ENCODE measurements around the gene HNF1B.

The HNF1B gene

DNA sequence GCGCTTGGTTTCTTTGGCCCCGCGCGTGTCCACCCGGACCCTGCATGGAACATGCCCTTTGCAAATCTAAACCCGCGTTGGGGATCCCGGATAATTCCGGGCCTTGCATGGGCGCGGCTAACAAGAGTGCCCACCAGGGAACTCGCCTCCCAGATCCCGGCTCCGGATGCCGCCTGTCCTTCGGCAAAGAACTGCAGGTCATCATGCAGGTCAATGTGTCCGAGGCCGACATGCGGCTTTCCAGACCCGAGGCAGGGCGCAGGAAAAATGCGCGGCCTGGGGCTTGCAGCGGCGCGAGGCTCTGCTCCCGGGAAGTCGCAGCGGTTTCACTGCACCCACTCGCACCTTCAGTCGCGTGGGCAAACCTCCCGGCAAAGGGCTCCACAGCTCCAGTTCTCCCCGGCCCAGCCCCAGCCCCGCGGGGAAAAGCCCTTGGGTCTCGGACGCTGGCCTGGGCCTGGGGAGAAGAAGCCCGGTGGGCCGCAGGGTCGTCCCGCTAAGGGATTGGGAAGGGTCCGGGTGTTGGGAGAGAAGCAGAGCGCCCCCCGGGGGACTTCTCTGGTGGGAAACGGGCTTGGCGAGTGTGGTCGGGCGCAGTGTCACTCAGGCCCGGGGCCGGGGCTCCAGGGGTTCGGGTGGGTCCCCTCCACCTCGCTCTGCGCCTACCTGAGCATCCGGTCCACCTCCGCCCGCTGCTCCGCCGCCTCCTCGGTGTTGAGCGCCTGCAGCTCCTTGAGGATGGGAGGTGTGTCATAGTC lies 805 bp downstream of the HNF1B start:
- ATAC-seq, result no peak
- TF ChIP-seq TOX (CRISPR knock-in tag; IDR thresholded peaks at IDR 0.05; ENCODE audit: borderline replicate concordance) (no peak), ESRRG (CRISPR knock-in tag; IDR thresholded peaks at IDR 0.05) (no peak), ZNF70 (CRISPR knock-in tag; IDR thresholded peaks at IDR 0.05) (no peak), RARB (CRISPR knock-in tag; IDR thresholded peaks at IDR 0.05) (no peak), ZNF8 (CRISPR knock-in tag; IDR thresholded peaks at IDR 0.05) (no peak), PPARA (CRISPR knock-in tag; IDR thresholded peaks at IDR 0.05; ENCODE audit: borderline replicate concordance) (no peak), GLIS3 (CRISPR knock-in tag; IDR thresholded peaks at IDR 0.05) (no peak), ZNF565 (CRISPR knock-in tag; conservative IDR thresholded peaks at IDR 0.05; ENCODE audit: low read depth) (no peak), ZC3H10 (CRISPR knock-in tag; IDR thresholded peaks at IDR 0.05) (no peak), SNAI2 (CRISPR knock-in tag; IDR thresholded peaks at IDR 0.05) (no peak), TCF4 (CRISPR knock-in tag; IDR thresholded peaks at IDR 0.05; ENCODE audit: borderline replicate concordance) (no peak), ISL1 (CRISPR knock-in tag; IDR thresholded peaks at IDR 0.05) (no peak), OSR1 (CRISPR knock-in tag; IDR thresholded peaks at IDR 0.05) (no peak), ZFP30 (CRISPR knock-in tag; IDR thresholded peaks at IDR 0.05) (no peak), BACH2 (CRISPR knock-in tag; IDR thresholded peaks at IDR 0.05; ENCODE audit: borderline replicate concordance) (no peak)
- TF ChIP-seq, protein P1, sequence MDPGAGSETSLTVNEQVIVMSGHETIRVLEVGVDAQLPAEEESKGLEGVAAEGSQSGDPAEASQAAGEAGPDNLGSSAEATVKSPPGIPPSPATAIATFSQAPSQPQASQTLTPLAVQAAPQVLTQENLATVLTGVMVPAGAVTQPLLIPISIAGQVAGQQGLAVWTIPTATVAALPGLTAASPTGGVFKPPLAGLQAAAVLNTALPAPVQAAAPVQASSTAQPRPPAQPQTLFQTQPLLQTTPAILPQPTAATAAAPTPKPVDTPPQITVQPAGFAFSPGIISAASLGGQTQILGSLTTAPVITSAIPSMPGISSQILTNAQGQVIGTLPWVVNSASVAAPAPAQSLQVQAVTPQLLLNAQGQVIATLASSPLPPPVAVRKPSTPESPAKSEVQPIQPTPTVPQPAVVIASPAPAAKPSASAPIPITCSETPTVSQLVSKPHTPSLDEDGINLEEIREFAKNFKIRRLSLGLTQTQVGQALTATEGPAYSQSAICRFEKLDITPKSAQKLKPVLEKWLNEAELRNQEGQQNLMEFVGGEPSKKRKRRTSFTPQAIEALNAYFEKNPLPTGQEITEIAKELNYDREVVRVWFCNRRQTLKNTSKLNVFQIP (CRISPR knock-in tag; IDR thresholded peaks at IDR 0.05; ENCODE audit: borderline replicate concordance, low read depth), result no peak
- TF ChIP-seq, protein P2, sequence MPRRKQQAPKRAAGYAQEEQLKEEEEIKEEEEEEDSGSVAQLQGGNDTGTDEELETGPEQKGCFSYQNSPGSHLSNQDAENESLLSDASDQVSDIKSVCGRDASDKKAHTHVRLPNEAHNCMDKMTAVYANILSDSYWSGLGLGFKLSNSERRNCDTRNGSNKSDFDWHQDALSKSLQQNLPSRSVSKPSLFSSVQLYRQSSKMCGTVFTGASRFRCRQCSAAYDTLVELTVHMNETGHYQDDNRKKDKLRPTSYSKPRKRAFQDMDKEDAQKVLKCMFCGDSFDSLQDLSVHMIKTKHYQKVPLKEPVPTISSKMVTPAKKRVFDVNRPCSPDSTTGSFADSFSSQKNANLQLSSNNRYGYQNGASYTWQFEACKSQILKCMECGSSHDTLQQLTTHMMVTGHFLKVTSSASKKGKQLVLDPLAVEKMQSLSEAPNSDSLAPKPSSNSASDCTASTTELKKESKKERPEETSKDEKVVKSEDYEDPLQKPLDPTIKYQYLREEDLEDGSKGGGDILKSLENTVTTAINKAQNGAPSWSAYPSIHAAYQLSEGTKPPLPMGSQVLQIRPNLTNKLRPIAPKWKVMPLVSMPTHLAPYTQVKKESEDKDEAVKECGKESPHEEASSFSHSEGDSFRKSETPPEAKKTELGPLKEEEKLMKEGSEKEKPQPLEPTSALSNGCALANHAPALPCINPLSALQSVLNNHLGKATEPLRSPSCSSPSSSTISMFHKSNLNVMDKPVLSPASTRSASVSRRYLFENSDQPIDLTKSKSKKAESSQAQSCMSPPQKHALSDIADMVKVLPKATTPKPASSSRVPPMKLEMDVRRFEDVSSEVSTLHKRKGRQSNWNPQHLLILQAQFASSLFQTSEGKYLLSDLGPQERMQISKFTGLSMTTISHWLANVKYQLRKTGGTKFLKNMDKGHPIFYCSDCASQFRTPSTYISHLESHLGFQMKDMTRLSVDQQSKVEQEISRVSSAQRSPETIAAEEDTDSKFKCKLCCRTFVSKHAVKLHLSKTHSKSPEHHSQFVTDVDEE (CRISPR knock-in tag; IDR thresholded peaks at IDR 0.05), result no peak
- TF ChIP-seq, protein P3, sequence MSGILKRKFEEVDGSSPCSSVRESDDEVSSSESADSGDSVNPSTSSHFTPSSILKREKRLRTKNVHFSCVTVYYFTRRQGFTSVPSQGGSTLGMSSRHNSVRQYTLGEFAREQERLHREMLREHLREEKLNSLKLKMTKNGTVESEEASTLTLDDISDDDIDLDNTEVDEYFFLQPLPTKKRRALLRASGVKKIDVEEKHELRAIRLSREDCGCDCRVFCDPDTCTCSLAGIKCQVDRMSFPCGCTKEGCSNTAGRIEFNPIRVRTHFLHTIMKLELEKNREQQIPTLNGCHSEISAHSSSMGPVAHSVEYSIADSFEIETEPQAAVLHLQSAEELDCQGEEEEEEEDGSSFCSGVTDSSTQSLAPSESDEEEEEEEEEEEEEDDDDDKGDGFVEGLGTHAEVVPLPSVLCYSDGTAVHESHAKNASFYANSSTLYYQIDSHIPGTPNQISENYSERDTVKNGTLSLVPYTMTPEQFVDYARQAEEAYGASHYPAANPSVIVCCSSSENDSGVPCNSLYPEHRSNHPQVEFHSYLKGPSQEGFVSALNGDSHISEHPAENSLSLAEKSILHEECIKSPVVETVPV (CRISPR knock-in tag; IDR thresholded peaks at IDR 0.05), result no peak

DNA sequence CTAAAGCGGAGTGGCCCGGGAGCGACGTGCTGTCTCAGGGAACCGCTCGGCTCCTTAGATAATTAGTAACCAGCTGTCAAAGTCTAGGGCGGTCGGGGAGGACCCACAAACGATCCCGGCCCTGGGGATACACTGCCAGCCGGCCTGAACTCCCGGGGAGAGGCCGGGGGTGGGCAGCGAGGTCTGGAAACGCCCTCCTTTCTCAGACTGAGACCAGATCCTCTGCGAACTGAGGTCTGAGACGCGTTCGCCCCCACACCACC lies 1.3 kb downstream of the HNF1B start:
- no peak for ATAC-seq
- TF ChIP-seq ESRRG (CRISPR knock-in tag; IDR thresholded peaks at IDR 0.05) (no peak), SNAI2 (CRISPR knock-in tag; IDR thresholded peaks at IDR 0.05) (no peak), GLIS3 (CRISPR knock-in tag; IDR thresholded peaks at IDR 0.05) (no peak), CSDC2 (CRISPR knock-in tag; IDR thresholded peaks at IDR 0.05) (no peak), TCF4 (CRISPR knock-in tag; IDR thresholded peaks at IDR 0.05; ENCODE audit: borderline replicate concordance) (no peak), BACH2 (CRISPR knock-in tag; IDR thresholded peaks at IDR 0.05; ENCODE audit: borderline replicate concordance) (no peak), ISL1 (CRISPR knock-in tag; IDR thresholded peaks at IDR 0.05) (no peak), ZNF70 (CRISPR knock-in tag; IDR thresholded peaks at IDR 0.05) (no peak), OSR1 (CRISPR knock-in tag; IDR thresholded peaks at IDR 0.05) (no peak), ZFP30 (CRISPR knock-in tag; IDR thresholded peaks at IDR 0.05) (no peak), ZC3H10 (CRISPR knock-in tag; IDR thresholded peaks at IDR 0.05) (no peak), ZFP3 (CRISPR knock-in tag; IDR thresholded peaks at IDR 0.05) (no peak), ZNF8 (CRISPR knock-in tag; IDR thresholded peaks at IDR 0.05) (no peak), ARNTL (CRISPR knock-in tag; IDR thresholded peaks at IDR 0.05; ENCODE audit: borderline replicate concordance, low read depth) (no peak), RARB (CRISPR knock-in tag; IDR thresholded peaks at IDR 0.05) (no peak), PPARA (CRISPR knock-in tag; IDR thresholded peaks at IDR 0.05; ENCODE audit: borderline replicate concordance) (no peak)
- TF ChIP-seq, protein P2 (CRISPR knock-in tag; IDR thresholded peaks at IDR 0.05), result no peak
- TF ChIP-seq, protein P4, sequence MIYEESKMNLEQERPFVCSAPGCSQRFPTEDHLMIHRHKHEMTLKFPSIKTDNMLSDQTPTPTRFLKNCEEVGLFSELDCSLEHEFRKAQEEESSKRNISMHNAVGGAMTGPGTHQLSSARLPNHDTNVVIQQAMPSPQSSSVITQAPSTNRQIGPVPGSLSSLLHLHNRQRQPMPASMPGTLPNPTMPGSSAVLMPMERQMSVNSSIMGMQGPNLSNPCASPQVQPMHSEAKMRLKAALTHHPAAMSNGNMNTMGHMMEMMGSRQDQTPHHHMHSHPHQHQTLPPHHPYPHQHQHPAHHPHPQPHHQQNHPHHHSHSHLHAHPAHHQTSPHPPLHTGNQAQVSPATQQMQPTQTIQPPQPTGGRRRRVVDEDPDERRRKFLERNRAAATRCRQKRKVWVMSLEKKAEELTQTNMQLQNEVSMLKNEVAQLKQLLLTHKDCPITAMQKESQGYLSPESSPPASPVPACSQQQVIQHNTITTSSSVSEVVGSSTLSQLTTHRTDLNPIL (CRISPR knock-in tag; IDR thresholded peaks at IDR 0.05; ENCODE audit: low read depth), result no peak

Measured in SK-N-SH treated with all-trans-retinoic acid at 6 μM for 48 hours (cell line).